ENCODE results near the gene LURAP1L. TPM values are rescaled to one million over a fixed set of nuclear protein-coding genes. Genes with fewer than 3 reads are reported as not detected.

The LURAP1L gene
- total RNA-seq, 1 donor from 2014 or later = 21.3 TPM

- DNase-seq = peak; percentile 91
These were observed 1.8 kb downstream of the LURAP1L start for GRCh38 chr9:12776513-12777055.

- DNase-seq = peak; percentile 16
These were observed 2.6 kb downstream of the LURAP1L start for GRCh38 chr9:12777121-12778022.

- DNase-seq = no peak
These were observed 3.6 kb downstream of the LURAP1L start for GRCh38 chr9:12778389-12778788.

- no peak for DNase-seq
These were observed 6.5 kb downstream of the LURAP1L start for GRCh38 chr9:12781226-12781733.

GRCh38 chr9:12783767-12784460, 9.1 kb downstream of the LURAP1L start:
- DNase-seq = no peak

GRCh38 chr9:12784461-12785259, 9.8 kb downstream of the LURAP1L start:
- DNase-seq = no peak

GRCh38 chr9:12785260-12785770, 10.5 kb downstream of the LURAP1L start:
- DNase-seq = no peak

- DNase-seq = no peak
These were observed 11.1 kb downstream of the LURAP1L start for GRCh38 chr9:12785941-12786340.

- DNase-seq = no peak
These were observed 15.2 kb downstream of the LURAP1L start for GRCh38 chr9:12790001-12790400.

- no peak for DNase-seq
These were observed 16.1 kb downstream of the LURAP1L start for GRCh38 chr9:12790883-12791282.

- peak; percentile 73 for DNase-seq
These were observed 19.4 kb downstream of the LURAP1L start for GRCh38 chr9:12794101-12794799.

- no peak for DNase-seq
These were observed 21.8 kb downstream of the LURAP1L start for GRCh38 chr9:12796601-12797000.

- DNase-seq = no peak
These were observed 22.2 kb downstream of the LURAP1L start for GRCh38 chr9:12797037-12797436.

GRCh38 chr9:12798066-12798770, 23.4 kb downstream of the LURAP1L start:
- DNase-seq = no peak

- DNase-seq = no peak
These were observed 26.4 kb downstream of the LURAP1L start for GRCh38 chr9:12801187-12801586.

- peak; percentile 8 for DNase-seq
These were observed 26.8 kb downstream of the LURAP1L start for GRCh38 chr9:12801663-12802062.

GRCh38 chr9:12802093-12802492, 27.3 kb downstream of the LURAP1L start:
- no peak for DNase-seq

GRCh38 chr9:12808569-12808968, 33.7 kb downstream of the LURAP1L start:
- DNase-seq = no peak

GRCh38 chr9:12809720-12810119, 34.9 kb downstream of the LURAP1L start:
- no peak for DNase-seq

GRCh38 chr9:12811935-12812334, 37.1 kb downstream of the LURAP1L start:
- no peak for DNase-seq

- DNase-seq = no peak
These were observed 37.9 kb downstream of the LURAP1L start for GRCh38 chr9:12812710-12813109.
